Smooth muscle cell (in vitro differentiated cells): ENCODE data around the gene HIPK3. TPM values are rescaled to one million over a fixed set of nuclear protein-coding genes. Genes with fewer than 3 reads are reported as not detected.

Source experiments
- DNase-seq: peaks from one replicate; lab custom pipeline; 2025; ENCODE audit not compliant: unreplicated experiment; lab: John Stamatoyannopoulos, UW
- H2AFZ ChIP-seq: fragments of 200-600 bp; sonication (generic); 2 replicates; pipeline ENCODE4 v1.6.0; 2016; ENCODE audit warnings: antibody characterized with exemption, low read depth, mild to moderate bottlenecking
- H3F3A ChIP-seq: fragments of 200-600 bp; sonication (generic); 2 replicates; pipeline ENCODE4 v1.6.0; 2017; ENCODE audit warnings: antibody characterized with exemption, low read depth
- H3K27ac ChIP-seq: fragments of 200-600 bp; sonication (generic); 2 replicates; pipeline ENCODE4 v1.5.1; 2016; ENCODE audit warnings: low read depth, mild to moderate bottlenecking
- H3K27me3 ChIP-seq: fragments of 200-600 bp; sonication (generic); 2 replicates; pipeline ENCODE4 v1.6.1; 2016; ENCODE audit warnings: low read depth, mild to moderate bottlenecking
- H3K36me3 ChIP-seq: fragments of 200-600 bp; sonication (generic); 2 replicates; pipeline ENCODE4 v1.5.1; 2016; ENCODE audit warnings: low read depth
- H3K4me1 ChIP-seq: fragments of 200-600 bp; sonication (generic); 2 replicates; pipeline ENCODE4 v1.5.1; 2016; ENCODE audit warnings: low read depth
- H3K4me2 ChIP-seq: fragments of 200-600 bp; sonication (generic); 2 replicates; pipeline ENCODE4 v1.6.0; 2016; ENCODE audit warnings: mild to moderate bottlenecking
- H3K4me3 ChIP-seq: fragments of 200-600 bp; sonication (generic); 2 replicates; pipeline ENCODE4 v1.5.1; 2016; ENCODE audit warnings: mild to moderate bottlenecking
- H3K79me2 ChIP-seq: fragments of 200-600 bp; sonication (generic); 2 replicates; pipeline ENCODE4 v1.6.0; 2016; ENCODE audit warnings: low read depth, mild to moderate bottlenecking
- H3K9ac ChIP-seq: fragments of 200-600 bp; sonication (generic); 2 replicates; pipeline ENCODE4 v1.6.0; 2016; ENCODE audit warnings: low read depth
- H3K9me3 ChIP-seq: fragments of 200-600 bp; sonication (generic); replicated peaks from 2 replicates; pipeline ENCODE4 v1.5.1; 2016; ENCODE audit warnings: low read depth
- H4K20me1 ChIP-seq: fragments of 200-600 bp; sonication (generic); 2 replicates; pipeline ENCODE4 v1.6.0; 2016; ENCODE audit warnings: low read depth
- CTCF ChIP-seq: fragments of 200-600 bp; sonication (generic); IDR thresholded peaks from 2 replicates; pipeline ENCODE4 v1.5.1; 2017; ENCODE audit warnings: borderline replicate concordance, mild to moderate bottlenecking, antibody characterized with exemption; ENCODE audit not compliant: insufficient read depth, poor library complexity, severe bottlenecking
- WGBS: methylation state at CpG from one replicate; pipeline ENCODE4 v1.1.7; 2016; ENCODE audit warnings: low lambda C conversion rate; 5-methylcytosine and 5-hydroxymethylcytosine counted together
- polyA plus RNA-seq: library from polyadenylated mRNA; unstranded; fragments of >200 nt; fragmentation: Nextera tagmentation; extraction: Ambion mirVana; gene quantifications from 2 replicates; pipeline ENCODE4 v1.2.1, GENCODE V29; 2016
- total RNA-seq: library from RNA; depleted of rRNA; stranded (reverse); fragments of >200 nt; gene quantifications from 2 replicates; pipeline ENCODE4 v1.2.3, GENCODE V29; 2014

Gene HIPK3
- total and polyA plus RNA-seq, 2 experiments from 2014 or later, result 15.3 to 80.0 TPM

- H3K9me3 ChIP-seq, result no peaks in the 10 kb centered on the region
- H3K27me3 ChIP-seq, result no peaks in the 10 kb centered on the region
- no peak overlapping the region for H3K27ac ChIP-seq
- 92% methylated on average over 7 of the region's 7 CpGs for WGBS
- no peaks in the 10 kb centered on the region for H4K20me1 ChIP-seq
- no peaks in the 10 kb centered on the region for H3K4me1 ChIP-seq
- H3F3A ChIP-seq, result no peaks in the 10 kb centered on the region
- H2AFZ ChIP-seq, result no peak overlapping the region
- H3K4me3 ChIP-seq, result no peak overlapping the region
- no peaks in the 10 kb centered on the region for H3K36me3 ChIP-seq
- no peaks in the 10 kb centered on the region for H3K79me2 ChIP-seq
- no peak overlapping the region for H3K9ac ChIP-seq
- DNase-seq, result no peak
- TF ChIP-seq CTCF, result no peak
- H3K4me2 ChIP-seq, result no peak overlapping the region
These were observed 35.0 kb upstream of the HIPK3 start for GRCh38 chr11:33222052-33222750.

- H3F3A ChIP-seq, result peaks cover 3% of the 10 kb centered on the region
- H3K4me2 ChIP-seq, result no peak overlapping the region
- no peak overlapping the region for H3K4me3 ChIP-seq
- H4K20me1 ChIP-seq, result no peaks in the 10 kb centered on the region
- TF ChIP-seq CTCF, result no peak
- no peak overlapping the region for H3K27ac ChIP-seq
- no peak for DNase-seq
- H3K9me3 ChIP-seq, result no peaks in the 10 kb centered on the region
- H3K79me2 ChIP-seq, result no peaks in the 10 kb centered on the region
- H3K36me3 ChIP-seq, result no peaks in the 10 kb centered on the region
- H3K27me3 ChIP-seq, result no peaks in the 10 kb centered on the region
- H3K9ac ChIP-seq, result no peak overlapping the region
- H3K4me1 ChIP-seq, result no peaks in the 10 kb centered on the region
- H2AFZ ChIP-seq, result no peak overlapping the region
These were observed 31.8 kb upstream of the HIPK3 start for GRCh38 chr11:33225371-33225770.

GRCh38 chr11:33227578-33228261 lies 29.5 kb upstream of the HIPK3 start:
- Histone ChIP-seq H2AFZ (peak overlapping the region; percentile 39), H3K4me1 (no peaks in the 10 kb centered on the region), H3K79me2 (no peaks in the 10 kb centered on the region), H3K36me3 (no peaks in the 10 kb centered on the region), H3K27ac (no peak overlapping the region), H3K4me3 (no peak overlapping the region), H3F3A (peaks cover 3% of the 10 kb centered on the region), H4K20me1 (no peaks in the 10 kb centered on the region), H3K4me2 (no peak overlapping the region), H3K9ac (no peak overlapping the region), H3K27me3 (no peaks in the 10 kb centered on the region), H3K9me3 (no peaks in the 10 kb centered on the region)
- no peak for DNase-seq
- WGBS, result 80% methylated on average over 2 of the region's 2 CpGs
- TF ChIP-seq CTCF, result no peak
